ENCODE measurements around the gene MECP2. TPM values are rescaled to one million over a fixed set of nuclear protein-coding genes. Genes with fewer than 3 reads are reported as not detected.

The MECP2 gene
- total RNA-seq, 1 experiment from 2014 or later: 33.0 TPM

- DNase-seq (ENCODE audit: extremely low read depth, low read depth): no peak
These were observed 124.2 kb downstream of the MECP2 start for GRCh38 chrX:153973127-153974002.

- peak; percentile 89 for DNase-seq (ENCODE audit: extremely low read depth, low read depth)
These were observed 125.0 kb downstream of the MECP2 start, which contains the start of gene TMEM187 for GRCh38 chrX:153972368-153973126. TMEM187 (plus strand) TSS chrX:153972754; CDS start chrX:153982063, 9,309 bp downstream.

Small RNA genes within 50 kb of the gene (small RNA-seq; reads per million reads assigned to genes)
- 0 to 0.12 reads per million in 2 experiments for gene MIR3202-1

Other genes with a start within 250 kb of the MECP2 start
- gene L1CAM, start 211.5 kb downstream of the MECP2 start, total RNA-seq (2014; rRNA removed; shearing (Covaris generic)): 27.2 and 29.9 TPM in 2 replicates
- not detected in 2 replicates for gene AVPR2, start 193.0 kb downstream of the MECP2 start, total RNA-seq (2014; rRNA removed; shearing (Covaris generic))
- 51.5 and 55.0 TPM in 2 replicates for gene ARHGAP4, start 171.5 kb downstream of the MECP2 start, total RNA-seq (2014; rRNA removed; shearing (Covaris generic))
- 136 and 150 TPM in 2 replicates for gene NAA10, start 162.7 kb downstream of the MECP2 start, total RNA-seq (2014; rRNA removed; shearing (Covaris generic))
- 0.66 and 0.87 TPM in 2 replicates for gene RENBP, start 153.1 kb downstream of the MECP2 start, total RNA-seq (2014; rRNA removed; shearing (Covaris generic))
- gene HCFC1, start 125.9 kb downstream of the MECP2 start, total RNA-seq (2014; rRNA removed; shearing (Covaris generic)): 28.0 and 30.3 TPM in 2 replicates
- gene TMEM187, start 125.0 kb downstream of the MECP2 start, total RNA-seq (2014; rRNA removed; shearing (Covaris generic)): 10.0 and 10.3 TPM in 2 replicates
- 219 and 237 TPM in 2 replicates for gene IRAK1, start 77.8 kb downstream of the MECP2 start, total RNA-seq (2014; rRNA removed; shearing (Covaris generic))
- gene OPN1LW, start 46.5 kb upstream of the MECP2 start, total RNA-seq (2014; rRNA removed; shearing (Covaris generic)): not detected in 2 replicates
- gene OPN1MW, start 84.9 kb upstream of the MECP2 start, total RNA-seq (2014; rRNA removed; shearing (Covaris generic)): not detected in 2 replicates
- not detected in 2 replicates for gene OPN1MW2, start 122.0 kb upstream of the MECP2 start, total RNA-seq (2014; rRNA removed; shearing (Covaris generic))
- gene OPN1MW3, start 159.9 kb upstream of the MECP2 start, total RNA-seq (2014; rRNA removed; shearing (Covaris generic)): not detected in 2 replicates
- gene TEX28, start 197.4 kb upstream of the MECP2 start, total RNA-seq (2014; rRNA removed; shearing (Covaris generic)): not detected in 2 replicates
- gene TKTL1, start 198.1 kb upstream of the MECP2 start, total RNA-seq (2014; rRNA removed; shearing (Covaris generic)): not detected in 2 replicates